T-helper 2 cell (primary cell): ENCODE data around the gene FAAP100.
A peak's percentile ranks its signal among the peaks of the same experiment; 100 is the strongest.
"Not testable (repeated sequence)": the region's sequence is repeated elsewhere in the genome, so short reads cannot be mapped to it uniquely, and the experiment has no call there.

Experiments
- DNase-seq, 5 experiments: peaks; one replicate each; pipeline versions ENCODE4 v3.0.0 to v3.0.0-alpha.2; 2012 to 2022
- total RNA-seq, 2 donors: gene quantifications; one replicate each; lab custom pipeline; 2026; lab: John Stamatoyannopoulos, UW

The FAAP100 gene, protein sequence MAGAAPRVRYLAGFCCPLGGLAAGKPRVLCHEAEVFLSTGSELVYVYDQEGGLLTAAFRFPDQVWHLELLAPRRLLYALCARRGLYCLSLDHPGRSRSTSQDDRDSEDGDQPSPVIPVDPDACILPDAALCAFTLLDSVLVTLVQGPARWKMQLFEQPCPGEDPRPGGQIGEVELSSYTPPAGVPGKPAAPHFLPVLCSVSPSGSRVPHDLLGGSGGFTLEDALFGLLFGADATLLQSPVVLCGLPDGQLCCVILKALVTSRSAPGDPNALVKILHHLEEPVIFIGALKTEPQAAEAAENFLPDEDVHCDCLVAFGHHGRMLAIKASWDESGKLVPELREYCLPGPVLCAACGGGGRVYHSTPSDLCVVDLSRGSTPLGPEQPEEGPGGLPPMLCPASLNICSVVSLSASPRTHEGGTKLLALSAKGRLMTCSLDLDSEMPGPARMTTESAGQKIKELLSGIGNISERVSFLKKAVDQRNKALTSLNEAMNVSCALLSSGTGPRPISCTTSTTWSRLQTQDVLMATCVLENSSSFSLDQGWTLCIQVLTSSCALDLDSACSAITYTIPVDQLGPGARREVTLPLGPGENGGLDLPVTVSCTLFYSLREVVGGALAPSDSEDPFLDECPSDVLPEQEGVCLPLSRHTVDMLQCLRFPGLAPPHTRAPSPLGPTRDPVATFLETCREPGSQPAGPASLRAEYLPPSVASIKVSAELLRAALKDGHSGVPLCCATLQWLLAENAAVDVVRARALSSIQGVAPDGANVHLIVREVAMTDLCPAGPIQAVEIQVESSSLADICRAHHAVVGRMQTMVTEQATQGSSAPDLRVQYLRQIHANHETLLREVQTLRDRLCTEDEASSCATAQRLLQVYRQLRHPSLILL
- 49.6 to 52.9 reads per million in 2 donors for total RNA-seq

DNA sequence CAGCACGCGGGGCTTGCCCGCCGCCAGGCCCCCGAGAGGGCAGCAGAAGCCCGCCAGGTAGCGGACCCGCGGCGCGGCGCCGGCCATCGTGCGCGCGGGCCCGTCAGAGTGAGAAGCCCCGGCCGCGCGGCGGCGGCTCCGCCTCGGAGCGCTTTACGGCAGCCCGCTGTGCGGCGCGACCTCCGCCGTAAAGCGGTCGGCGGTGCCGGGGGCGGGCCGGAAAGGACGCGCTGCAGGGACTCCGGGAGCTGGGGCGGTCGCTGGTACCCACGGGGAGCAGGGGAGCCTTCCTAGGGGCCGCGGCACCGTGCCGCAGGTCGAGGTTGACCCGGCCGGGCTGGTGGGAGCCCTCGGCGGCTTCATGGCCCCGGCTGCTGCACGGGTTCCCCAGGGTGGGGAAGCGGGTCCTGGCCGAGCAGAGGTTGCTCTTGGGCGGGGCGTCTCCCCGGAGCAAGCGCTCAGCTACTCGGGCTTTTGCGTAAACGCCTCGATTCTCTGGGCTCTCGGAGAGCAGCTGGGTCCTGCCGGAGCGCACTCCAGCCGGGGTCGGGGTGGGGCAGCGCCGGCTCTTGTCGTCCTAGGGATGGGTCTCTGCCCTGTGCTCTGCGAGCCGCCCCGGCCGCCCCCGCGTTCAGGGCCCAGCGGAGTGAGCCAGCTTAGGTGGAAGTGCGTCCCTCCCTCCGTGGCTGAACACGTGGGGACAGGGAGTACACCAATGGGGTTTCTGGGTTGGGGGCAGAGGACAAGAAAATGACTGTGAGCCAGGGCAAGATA is at the start of gene FAAP100:
FAAP100 (minus strand) TSS at position 110 of the 774 bp plus-strand sequence; CDS start at position 87, 23 bp downstream.
- peak; percentile 61 to 91 (median 75) for DNase-seq

DNA sequence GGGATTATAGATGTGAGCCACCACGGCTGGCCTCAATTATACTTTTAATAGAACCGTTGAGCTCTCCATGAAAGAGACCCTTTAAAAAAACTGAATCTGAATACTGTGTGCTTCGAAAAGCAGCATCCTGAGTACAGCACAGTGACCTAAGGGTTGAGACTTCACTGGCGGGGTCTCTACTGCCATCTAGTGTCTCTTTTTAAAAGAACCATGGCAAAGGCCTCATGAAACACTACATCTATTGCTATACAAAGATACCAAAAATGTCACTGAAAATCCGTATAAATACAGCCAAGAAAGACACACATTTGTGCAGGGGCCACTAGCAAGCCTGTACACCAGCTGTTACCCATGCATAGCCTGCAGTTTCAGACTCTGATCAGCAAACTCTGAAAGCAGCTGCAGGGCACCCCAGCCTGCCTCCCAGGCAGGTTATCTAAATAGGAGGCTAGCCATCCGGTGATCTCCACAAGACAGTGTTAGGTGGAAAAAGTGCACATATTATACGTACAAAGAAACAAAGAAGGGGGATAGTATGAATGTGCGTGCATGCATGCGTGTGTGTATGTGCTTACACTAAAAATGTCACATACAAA is 49.5 kb upstream of the FAAP100 start:
- DNase-seq: peak in 3 of 5 experiments; percentile 15 to 72 (median 23)

DNA sequence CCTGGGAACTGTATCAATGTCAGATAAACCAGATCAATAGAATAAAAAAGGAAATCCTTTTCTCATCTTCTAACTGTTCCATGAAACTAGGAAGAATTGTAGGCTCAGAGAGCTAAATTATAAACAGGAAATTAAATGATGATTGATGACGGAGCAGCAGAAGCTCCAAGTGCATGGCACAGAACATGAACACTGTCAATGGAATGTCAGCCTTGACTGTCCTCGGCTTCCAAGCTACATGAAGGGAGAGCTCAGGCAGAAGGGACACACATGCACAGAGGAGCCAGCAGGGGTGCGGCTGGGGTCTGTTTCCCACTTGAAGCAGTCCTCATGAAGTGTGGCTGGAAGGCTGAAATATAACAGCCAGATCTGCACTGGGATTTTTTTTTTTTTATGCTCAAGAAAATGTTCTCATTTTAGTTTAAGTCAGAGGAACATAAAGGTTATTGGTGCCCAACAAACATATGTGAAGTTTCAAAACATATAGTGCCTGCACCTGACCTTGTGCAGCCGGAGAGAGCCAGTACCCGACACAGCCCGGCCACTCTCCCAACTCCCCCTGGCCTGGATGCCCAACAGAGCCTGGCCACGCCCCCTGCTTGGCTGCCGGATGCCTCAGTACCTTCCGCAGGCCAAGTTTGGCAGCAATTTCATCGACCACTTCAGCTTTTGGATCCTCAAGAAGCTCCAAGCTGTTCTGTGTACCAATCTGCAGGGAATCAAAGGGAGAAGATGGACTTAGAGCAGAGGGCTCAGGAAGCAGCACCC is 47.8 kb upstream of the FAAP100 start:
- DNase-seq: no peak

DNA sequence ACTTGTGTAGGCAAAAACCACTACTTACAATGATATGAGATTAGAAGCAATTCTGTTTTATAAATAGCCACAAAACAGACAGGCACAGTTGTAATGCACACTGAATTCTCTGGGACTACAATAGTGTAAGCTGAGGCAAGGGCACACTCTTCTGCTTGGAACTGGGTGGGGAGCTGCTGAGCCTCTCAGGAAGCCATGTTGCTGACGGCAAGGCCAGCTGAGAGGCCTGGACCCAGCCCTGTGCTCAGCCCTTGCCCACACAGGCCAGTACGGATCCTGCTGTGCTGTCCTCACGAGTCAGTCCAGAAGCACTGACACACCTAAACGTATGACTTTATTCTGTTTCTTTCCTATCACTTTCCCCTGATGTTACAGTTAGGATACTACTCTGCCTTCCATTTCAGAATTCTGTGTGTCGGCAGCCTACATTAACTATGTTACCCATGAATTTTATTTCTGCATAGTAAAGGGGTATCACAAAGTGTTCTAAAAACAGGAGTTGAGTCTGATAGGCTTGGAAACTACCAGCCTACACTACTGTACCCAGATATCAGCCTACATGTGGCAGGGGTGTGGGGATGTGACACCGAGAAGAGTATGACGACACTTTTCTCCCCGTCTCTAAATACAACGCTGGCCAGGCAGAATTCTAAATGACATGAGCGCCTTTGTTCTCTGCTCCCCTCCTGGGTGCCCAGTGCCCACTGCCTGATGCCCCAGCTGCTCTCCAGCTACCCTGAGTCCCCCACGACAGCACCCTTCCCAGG is 41.1 kb upstream of the FAAP100 start:
- no peak for DNase-seq

DNA sequence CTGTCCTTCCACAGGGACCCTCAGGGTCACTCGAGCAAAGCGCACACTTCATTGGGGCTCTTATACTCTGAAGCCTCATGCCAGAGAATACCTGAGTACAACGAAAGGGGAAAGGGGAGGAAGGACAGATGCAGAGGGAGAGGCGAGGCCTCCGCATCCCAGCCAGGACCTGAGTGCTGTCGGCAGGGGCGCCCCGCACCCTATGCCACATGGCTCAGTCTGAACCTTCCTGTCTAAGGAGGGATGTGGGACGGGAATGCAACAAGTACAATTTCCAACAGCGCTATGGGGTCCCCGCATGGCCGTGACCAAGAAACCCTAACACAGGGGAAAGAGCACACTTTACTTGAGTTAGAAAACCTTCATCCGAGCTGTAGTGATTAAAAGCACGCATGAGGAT is 39.8 kb upstream of the FAAP100 start:
- DNase-seq: no peak

DNA sequence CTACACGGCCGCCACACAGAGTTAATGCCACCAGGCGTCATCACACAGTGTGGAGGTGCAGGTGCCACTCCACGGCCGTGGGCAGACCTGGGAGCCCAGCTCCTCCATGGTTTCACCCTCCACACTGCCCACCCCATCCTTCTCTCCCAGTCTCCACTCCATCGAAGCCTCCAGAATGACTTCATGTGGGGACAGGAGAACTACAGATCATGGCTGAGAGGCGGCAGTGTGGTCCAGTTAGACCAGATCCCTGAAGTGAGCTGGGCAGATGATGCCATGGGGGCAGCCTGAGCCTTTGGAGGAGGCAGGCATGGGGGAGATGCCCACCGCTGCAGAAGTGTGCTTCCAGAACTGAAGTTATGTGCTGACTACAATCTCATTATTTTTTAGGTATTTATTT is 38.0 kb upstream of the FAAP100 start:
- DNase-seq: no peak

DNA sequence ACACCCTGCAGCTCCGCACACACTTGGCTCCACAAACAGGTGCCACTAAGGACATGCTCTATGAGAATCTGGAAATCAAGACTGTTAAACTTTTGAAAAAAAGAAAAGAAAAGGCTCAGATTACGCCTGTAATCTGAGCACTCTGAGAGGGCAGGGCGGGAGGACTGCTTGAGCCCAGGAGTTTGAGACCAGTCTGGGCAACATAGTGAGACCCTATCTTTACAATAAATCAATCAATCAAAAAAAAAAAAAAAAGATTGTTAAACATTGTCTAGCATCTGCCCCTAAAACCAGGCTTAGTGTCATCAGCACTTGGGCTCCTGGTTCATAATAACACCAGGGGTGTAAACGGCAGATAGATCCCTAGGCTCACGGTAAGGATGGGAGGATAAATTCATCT is 37.5 kb upstream of the FAAP100 start:
- DNase-seq: no peak

DNA sequence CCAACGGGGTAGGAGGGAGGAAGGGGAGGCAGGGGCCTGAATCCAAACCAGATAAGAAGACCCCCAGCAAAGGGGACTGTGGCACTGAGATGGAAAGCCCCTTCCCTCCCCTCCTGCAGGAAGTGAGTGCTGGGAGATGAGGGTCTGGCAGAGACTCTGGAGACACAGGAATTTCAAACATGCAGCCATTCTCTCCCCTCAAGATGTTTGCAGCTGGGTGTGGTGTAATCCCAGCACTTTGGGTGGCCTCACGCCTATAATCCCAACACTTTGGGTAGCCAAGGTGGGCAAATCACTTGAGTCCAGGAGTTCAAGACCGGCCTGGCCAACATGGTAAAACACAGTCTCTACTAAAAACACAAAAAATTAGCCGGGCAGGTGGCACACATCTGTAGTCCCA is 33.9 kb upstream of the FAAP100 start:
- no peak for DNase-seq

DNA sequence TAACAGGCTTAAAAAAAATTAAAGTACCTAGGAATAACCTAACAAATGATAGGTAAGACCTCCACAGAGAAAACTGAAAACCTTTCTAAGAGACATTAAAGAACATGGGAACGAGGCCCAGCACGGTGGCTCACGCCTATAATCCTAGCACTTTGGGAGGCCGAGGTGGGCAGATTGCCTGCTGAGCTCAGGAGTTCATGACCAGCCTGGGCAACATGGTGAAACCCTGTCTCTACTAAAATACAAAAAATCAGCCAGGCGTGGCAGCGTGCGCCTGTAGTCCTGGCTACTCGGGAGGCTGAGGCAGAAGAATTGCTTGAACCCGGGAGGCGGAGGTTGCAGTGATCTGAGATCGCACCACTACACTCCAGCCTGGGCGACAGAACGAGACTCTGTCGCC is 32.6 kb upstream of the FAAP100 start:
- DNase-seq: not testable (repeated sequence)

DNA sequence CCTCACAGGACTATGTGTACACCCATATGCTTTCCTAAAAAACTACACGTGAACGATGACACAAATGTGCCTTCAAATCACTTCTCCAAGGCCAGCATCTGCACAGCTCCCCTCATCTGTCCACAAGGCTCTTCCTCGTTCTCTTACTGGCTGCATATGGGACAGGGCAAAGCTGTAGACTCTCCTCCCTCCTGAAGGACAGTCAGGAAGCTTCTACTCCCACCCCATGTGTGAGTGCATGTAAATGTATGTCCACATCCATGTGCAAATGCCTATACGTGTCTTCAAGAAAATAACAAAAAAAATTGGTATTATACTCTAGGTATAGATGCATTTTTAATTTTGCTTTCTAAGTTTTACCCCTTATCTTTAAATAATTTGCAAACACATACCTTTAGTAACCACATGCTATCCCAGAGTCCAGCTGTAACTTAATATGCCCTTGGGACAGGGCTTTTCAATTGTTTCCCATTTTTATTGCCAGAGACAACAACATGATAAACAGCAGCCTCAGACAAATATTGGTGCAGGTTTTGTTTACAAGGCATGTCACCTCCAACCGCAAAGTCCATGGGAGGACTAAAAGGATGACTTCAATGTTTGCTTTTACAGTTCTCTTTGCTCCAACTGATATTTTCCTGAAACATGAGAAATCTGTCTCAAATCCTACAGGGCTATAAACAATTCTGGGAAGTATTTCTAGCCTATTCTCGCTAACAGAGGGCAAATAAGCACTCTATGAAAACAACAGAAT is 31.6 kb upstream of the FAAP100 start:
- DNase-seq: no peak

DNA sequence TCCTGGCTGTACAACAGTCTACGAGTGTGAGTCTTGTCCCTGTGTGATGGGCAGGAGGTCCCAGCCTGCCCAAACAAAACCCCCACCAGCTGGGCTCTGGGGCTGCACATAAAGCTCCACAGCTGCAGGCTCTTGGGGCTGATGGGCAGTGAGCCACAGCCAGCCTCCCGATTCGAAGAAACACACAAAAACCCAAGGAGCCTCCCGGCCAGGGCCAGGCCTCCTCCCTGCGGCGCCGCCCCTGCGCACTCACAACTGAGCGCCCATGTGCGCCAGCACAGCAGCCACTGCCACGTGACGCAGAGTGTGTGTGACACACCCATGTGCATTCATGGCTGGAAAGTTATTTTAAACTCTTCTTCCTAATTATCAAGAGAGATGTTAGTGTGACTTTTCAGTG is 30.6 kb upstream of the FAAP100 start:
- no peak for DNase-seq

DNA sequence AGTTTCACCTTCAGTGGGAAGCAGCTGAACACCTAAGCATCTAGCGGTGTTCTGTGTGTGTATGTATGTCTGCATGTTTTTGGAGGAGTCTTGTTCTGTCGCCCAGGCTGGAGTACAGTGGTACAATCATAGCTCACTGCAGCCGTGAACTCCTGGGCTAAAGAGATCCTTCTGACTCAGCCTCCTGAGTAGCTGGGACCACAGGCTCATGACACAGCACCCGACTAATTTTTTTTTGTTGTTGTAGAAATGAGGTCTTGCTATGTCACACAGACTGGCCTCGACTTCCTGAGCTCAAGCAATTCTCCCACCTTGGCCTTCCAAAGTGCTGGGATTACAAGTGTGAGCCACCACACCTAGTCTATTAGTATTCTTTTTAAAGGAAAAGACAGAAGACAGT is 30.2 kb upstream of the FAAP100 start:
- DNase-seq: no peak

DNA sequence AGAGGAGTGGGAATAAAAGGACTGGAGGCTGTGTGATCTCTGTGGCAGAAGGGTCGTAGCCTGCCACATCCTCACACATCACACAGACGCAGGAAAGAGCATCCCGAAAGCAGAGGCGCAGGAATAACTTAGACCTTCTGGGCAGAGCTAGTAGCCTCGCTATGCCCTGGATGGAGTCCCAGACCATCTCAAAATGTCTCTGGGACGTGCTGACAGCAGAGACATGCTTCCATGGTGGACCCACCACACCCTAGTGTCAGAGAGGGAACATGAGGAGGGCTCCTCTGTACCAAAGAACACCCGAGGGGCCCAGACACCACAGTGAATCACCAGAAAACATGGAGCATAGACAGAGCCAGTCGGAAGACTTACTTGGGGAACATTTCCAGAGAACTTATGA is 29.6 kb upstream of the FAAP100 start:
- DNase-seq: no peak

DNA sequence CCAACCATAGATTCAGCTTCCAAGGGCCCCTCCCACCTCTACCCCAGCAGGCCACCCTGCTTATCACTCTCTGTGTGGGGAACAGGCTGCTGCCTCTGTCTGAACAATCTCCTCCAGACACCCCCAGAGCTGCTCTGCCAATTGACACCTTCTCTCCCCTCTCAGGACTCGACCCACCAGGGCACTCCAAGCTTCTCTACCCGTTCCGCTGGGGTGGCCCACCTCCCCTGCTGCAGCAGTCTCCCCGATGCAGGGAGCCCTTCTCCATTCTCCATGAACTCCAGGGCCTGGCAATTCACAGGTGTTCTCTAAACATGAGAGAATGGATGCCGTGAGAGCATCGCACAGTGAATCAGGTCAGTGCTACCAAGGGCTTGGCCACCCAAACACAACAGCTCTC is 28.3 kb upstream of the FAAP100 start:
- DNase-seq: no peak

DNA sequence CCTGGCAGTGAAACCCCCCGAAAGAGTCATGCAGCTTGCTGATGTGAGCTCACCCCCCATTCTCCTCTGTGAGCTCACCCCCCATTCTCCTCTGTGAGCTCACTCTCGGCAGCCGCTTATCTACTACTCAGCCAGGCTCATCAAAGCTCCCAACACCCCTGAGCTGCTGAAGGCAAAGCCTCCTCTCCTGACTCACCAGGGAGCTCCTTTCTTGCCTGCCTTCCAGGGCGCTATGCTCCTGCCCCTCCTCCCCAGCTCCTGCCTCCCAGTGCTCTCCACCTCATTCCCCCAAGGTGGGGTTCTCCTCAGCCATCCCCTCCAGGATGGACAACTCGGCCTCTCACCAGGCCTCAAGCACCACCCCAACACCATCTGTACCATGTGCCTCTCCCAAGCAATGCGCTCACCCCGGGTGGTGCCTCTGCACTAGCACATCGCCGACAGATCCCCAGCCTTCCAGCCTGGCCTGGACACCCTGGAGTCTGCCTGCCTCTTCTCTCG is 27.7 kb upstream of the FAAP100 start:
- DNase-seq: no peak

DNA sequence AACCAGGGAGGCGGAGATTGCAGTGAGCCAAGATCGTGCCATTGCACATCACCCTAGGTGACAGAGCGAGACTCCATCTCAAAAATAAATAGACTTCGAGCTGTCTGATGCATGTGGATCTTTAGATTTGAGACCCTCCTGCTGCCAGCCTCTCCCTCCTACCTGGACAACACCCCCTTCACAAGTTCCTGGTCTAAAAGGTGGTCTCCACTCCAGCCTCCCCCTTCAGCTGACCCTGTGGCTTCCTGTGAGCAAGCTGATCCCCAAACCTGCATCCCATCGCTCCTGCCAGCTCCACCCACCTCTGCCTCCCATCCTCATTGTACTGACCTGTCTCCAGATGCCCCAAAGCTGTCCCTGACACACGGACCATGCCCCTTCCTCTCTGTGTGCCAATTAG is 27.1 kb upstream of the FAAP100 start:
- DNase-seq: no peak

DNA sequence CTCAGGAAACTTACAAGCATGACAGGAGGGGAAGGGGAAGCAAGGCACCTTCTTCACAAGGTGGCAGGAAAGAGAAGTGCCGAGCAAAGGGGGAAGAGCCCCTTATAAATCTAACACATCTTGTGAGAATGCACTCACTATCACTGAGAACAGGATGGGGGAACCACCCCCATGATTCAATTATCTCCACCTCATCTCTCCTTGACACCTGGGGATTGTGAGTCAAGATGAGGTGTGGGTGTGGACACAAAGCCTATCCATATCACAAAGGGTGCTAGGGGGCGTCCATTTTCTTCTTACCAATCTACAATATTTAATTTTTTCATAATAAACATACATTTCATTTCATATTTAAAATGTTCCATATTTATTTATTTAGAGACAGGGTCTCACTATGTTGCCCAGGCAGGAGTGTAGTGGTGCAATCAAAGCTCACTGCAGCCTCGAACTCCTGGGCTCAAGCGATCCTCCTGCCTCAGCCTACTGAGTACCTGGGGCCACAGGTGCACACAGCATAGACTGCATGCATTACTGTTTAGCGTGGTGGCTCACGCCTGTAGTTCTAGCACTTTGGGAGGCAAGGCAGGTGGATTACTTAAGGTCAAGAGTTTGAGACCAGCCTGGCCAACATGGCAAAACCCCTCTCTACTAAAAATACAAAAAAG is 26.5 kb upstream of the FAAP100 start:
- no peak for DNase-seq

DNA sequence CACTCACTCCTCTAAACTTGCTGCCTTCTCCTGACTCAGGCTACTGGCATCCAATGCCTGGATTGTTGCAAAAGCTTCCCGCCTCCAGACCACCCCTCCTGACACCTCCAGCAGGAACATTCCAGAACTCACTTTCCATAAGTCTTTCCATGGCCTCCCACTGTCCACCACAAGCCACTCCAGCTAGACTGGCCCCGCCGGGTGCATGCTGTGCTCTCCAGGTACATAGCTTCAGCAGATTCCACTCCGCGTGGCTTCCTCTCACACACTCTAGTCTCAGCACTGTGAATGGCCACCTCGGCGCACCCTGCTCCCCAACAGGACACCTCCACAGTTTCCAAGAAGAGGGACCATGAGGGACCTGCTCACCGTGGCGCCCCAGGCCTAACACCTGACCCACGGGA is 25.9 kb upstream of the FAAP100 start:
- no peak for DNase-seq

DNA sequence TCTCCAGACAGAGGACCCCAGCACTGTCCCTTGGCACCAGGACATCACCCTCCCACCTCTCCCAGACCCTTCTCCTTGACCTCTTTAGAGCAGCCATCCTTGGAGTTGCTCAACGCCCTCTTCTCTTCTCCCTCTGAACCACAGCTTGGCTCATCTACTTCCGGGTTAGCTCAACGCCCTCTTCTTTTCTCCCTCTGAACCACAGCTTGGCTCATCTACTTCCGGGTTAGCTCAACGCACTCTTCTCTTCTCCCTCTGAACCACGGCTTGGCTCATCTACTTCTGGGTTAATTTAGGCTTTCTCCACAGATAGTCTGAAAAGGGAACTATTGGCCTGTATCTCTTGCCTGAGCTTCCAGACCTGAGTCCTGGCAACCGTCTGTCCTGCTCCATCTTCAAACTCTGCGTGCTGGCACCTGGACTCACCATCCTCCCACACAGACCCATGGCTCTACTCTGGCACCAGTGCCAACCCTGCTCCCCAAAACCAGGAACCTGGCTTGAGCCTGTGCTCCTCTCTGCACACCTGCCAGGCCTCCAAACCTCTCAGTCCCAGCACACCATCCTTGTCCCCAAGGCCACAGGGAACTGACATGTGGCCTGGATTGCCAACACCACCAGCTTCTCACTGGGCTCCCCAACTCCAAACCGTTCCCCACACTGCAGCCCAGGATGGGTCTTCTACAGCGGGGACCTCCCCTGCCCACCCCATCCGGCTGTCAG is 25.3 kb upstream of the FAAP100 start:
- DNase-seq: no peak
